DMS53 treated with DMSO at 0.1 percent for 48 hours (cell line): ENCODE data around the gene RELCH.
A peak's percentile ranks its signal among the peaks of the same experiment; 100 is the strongest.

Experiments used
- DNase-seq: peaks from one replicate; lab custom pipeline; 2025; ENCODE audit not compliant: unreplicated experiment; lab: John Stamatoyannopoulos, UW

The RELCH gene

GRCh38 chr18:62336618-62337017, 149.6 kb downstream of the RELCH start:
- DNase-seq = no peak

GRCh38 chr18:62337336-62337735, 150.3 kb downstream of the RELCH start:
- DNase-seq = no peak

DNA sequence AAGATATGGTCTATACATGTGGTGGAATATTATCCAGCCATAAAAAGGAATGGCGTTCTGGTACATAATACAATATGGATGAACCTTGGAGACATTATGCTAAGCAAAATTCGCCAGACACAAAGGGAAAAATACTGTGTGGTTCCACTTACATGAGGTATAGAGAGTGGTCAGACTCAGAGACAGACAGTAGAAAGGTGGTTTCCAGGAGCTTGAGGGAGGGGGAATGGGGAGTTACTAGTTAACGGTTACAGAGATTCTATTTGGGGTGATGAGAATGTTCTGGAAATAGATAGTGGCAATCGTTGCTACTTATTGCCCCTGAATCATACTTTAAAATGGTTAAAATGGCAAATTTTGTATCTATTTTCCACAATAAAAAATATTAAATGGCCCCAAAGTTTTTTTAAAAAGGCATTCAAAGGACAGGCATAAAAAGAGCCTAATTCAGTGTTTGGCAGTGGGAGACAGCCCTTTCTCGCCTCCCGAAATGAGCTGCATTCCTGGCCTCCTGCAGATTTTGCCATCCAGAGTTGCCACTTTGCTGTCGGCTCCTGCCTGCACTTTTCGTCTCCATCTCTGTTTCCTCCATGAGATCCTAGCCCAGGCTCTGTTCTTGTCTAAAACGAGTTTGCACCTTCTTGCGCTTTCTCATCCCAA, 151.5 kb downstream of the RELCH start:
- DNase-seq = no peak

DNA sequence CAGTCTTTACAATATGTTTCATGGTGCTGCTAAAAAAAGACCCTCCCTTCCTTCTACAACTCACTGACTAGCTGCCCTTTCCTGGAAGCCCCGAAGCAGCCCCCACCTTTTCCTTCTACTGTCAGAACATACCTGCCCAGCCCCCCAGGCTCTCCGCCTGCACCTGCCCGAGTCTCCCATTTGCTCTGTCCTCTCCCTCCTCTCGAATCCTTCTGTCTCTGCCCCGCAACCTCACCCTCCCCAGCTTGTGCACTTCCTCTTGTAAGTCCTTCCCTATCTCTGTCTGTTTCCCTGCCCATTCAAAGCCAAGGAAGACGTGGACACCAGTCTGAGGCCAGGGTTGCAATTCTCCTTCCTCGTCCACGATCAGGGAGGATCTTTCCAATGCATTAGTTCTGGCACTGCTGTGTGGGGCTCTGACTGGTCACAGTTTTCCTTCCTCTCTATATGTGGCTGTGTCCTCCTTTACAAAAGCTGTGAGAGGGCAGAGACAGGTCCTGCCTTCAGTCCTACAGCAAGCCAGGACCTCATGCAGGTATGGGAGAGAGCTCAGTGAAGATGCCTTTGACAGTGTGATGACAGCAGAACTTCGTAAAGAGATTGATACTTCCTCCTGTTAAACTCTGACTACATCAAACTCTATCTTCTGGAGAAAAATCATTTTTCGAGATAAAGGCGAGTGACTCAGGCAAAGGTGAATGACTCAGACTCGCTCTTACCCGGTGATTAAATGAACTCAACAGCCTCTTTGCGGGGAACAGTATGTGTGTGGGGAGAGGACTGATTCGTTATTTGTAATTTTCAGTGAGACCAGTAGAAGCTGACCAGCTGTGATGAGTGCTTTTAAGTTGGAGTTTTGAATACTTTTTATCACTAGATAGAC, 152.3 kb downstream of the RELCH start:
- no peak for DNase-seq

DNA sequence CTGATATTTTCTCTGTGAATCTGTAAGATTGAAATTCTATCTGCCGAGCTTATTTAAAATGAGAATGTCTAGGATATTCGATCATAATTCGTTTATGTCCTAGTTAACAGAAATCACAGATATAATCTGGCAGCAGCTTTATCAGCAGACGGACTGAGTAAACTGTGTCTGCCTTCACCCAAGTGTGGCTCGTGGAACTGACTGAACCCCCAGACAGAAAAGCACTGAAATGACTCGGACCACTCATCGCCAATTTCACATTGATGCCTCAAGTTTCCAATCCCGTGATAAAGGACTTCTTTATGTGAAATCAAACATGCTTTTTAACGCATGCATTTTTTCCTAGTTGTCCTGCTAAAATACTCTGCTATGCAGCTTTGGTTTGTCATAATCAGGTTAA, 153.9 kb downstream of the RELCH start:
- DNase-seq = no peak

- no peak for DNase-seq
Observed at GRCh38 chr18:62341473-62341872, 154.4 kb downstream of the RELCH start.

- no peak for DNase-seq
Observed at GRCh38 chr18:62342884-62343283, 155.8 kb downstream of the RELCH start.

DNA sequence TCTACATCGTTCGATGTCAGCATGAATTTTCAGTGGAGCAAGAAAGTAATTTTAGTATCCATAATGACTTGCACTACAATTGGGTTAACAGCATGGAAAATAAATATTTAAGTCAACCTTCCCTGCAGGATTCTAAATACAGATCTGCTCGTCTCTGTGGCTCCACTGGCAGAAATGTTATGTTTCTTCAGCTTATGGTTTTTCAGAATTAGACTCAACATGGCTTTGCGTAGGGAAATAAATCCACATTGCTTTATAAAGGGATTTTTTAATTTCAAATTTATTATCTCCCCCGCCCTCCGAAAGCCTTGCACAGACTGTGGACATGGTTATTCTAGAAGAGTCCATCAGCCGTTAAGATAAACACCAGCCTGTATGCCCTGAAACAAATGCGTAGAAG, 156.3 kb downstream of the RELCH start:
- no peak for DNase-seq

- no peak for DNase-seq
Observed at GRCh38 chr18:62345909-62346308, 158.9 kb downstream of the RELCH start.

GRCh38 chr18:62346333-62347088, 159.5 kb downstream of the RELCH start:
- DNase-seq = peak; percentile 30

GRCh38 chr18:62347089-62347506, 160.0 kb downstream of the RELCH start:
- no peak for DNase-seq

- DNase-seq = no peak
Observed at GRCh38 chr18:62348474-62348873, 161.4 kb downstream of the RELCH start.

DNA sequence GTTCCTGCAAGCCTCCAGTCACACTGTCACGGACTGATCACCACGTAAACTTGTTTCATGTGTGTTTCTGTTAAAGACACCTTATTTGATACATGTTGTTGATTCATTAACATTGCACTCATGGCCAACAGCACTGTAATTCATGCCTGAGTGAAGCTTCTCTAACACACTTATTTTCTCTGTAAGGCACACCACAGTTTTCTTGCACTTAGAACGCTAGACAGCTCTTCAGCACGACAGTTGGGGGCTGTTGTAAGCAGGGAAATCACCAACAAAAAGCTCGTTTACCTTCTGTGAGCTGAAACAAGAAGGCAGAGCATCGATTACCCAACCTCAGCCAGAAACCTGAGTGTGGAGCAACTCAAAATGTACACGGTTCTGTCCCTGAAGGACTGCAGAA, 166.1 kb downstream of the RELCH start:
- no peak for DNase-seq

GRCh38 chr18:62354151-62354550, 167.1 kb downstream of the RELCH start:
- no peak for DNase-seq

DNA sequence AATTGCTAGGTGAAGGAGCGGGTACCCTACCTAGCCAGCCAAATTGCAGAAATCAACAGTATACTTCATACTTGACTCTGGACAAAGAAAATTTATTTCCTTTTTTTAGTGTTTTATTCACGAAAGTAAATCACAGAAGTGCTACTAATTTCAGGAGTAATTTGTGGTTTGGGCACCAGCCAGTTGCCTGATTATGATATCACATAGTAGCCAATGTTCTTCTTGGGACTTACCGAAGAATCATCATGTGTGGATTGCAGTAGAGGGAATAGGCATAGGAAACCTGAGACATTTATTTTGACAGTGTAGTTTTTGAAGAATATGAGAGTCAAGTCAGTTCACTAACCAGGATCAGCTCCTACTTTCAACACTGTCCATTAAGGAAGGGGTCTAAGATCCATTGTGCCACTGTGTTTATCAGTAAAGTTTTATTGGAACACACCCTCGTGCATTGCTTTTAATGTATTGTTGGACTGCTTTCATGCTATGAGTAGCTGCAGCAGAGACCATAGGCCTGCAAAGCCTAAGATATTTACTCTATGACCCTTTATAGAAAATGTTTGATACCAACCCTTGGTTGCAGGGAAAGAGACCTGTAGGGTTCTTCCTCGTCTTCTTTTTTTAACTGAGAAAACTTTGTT, 170.1 kb downstream of the RELCH start:
- no peak for DNase-seq
